ENCODE results near the gene CTPS2. TPM values are rescaled to one million over a fixed set of nuclear protein-coding genes. Genes with fewer than 3 reads are reported as not detected.
A peak's percentile ranks its signal among the peaks of the same experiment; 100 is the strongest.
"Not testable (repeated sequence)": the region's sequence is repeated elsewhere in the genome, so short reads cannot be mapped to it uniquely, and the experiment has no call there.

The CTPS2 gene
- total RNA-seq, 2 donors from 2014 or later, result 5.1 to 6.2 TPM

- intact Hi-C loops (cut with DNase I), result no loop called here
- DNase-seq (no peak), ATAC-seq (no peak)
Measured at GRCh38 chrX:16619024-16619423, 93.4 kb downstream of the CTPS2 start.

GRCh38 chrX:16618422-16618821 lies 94.0 kb downstream of the CTPS2 start:
- no peak for ATAC-seq
- DNase-seq, result no peak
- intact Hi-C loops (cut with DNase I), result no loop called here

- no peak for DNase-seq
- ATAC-seq, result no peak
- intact Hi-C loops (cut with DNase I), result no loop called here
Measured at GRCh38 chrX:16617382-16617781, 95.1 kb downstream of the CTPS2 start.

- intact Hi-C loops (cut with DNase I), result no loop called here
- DNase-seq (no peak), ATAC-seq (no peak)
Measured at GRCh38 chrX:16612257-16612897, 100.1 kb downstream of the CTPS2 start.

- ATAC-seq; intact Hi-C loops (cut with DNase I); DNase-seq: not testable (repeated sequence)
Measured at GRCh38 chrX:16610654-16611053, 101.8 kb downstream of the CTPS2 start.

GRCh38 chrX:16610121-16610621 lies 102.3 kb downstream of the CTPS2 start:
- DNase-seq (no peak), ATAC-seq (no peak)

GRCh38 chrX:16606142-16606720 lies 106.2 kb downstream of the CTPS2 start:
- ATAC-seq (peak; percentile 31 to 69), DNase-seq (no peak)
- intact Hi-C loops (cut with DNase I), result no loop called here

More at GRCh38 chrX:16610121-16610621, 102.3 kb downstream of the CTPS2 start:
- intact Hi-C loops (cut with DNase I), result no loop called here

GRCh38 chrX:16604337-16604736 lies 108.1 kb downstream of the CTPS2 start:
- DNase-seq (no peak), ATAC-seq (no peak)
- intact Hi-C loops (cut with DNase I), result no loop called here

GRCh38 chrX:16603822-16604221 lies 108.6 kb downstream of the CTPS2 start:
- intact Hi-C loops (cut with DNase I), result no loop called here
- ATAC-seq (no peak), DNase-seq (no peak)

GRCh38 chrX:16603235-16603634 lies 109.2 kb downstream of the CTPS2 start:
- DNase-seq; ATAC-seq; intact Hi-C loops (cut with DNase I): not testable (repeated sequence)

- no peak for DNase-seq
- intact Hi-C loops (cut with DNase I), result no loop called here
- ATAC-seq, result no peak
Measured at GRCh38 chrX:16601885-16602284, 110.6 kb downstream of the CTPS2 start.

GRCh38 chrX:16594490-16594889 lies 118.0 kb downstream of the CTPS2 start:
- DNase-seq, result no peak
- ATAC-seq, result no peak
- intact Hi-C loops (cut with DNase I), result no loop called here

- ATAC-seq (no peak), DNase-seq (no peak)
- intact Hi-C loops (cut with DNase I), result no loop called here
Measured at GRCh38 chrX:16593801-16594200, 118.7 kb downstream of the CTPS2 start.

- ATAC-seq, result no peak
- DNase-seq, result no peak
- intact Hi-C loops (cut with DNase I), result no loop called here
Measured at GRCh38 chrX:16592194-16592770, 120.2 kb downstream of the CTPS2 start.

GRCh38 chrX:16589826-16590225 lies 122.6 kb downstream of the CTPS2 start:
- DNase-seq (no peak), ATAC-seq (no peak)
- intact Hi-C loops (cut with DNase I), result no loop called here

- intact Hi-C loops (cut with DNase I), result no loop called here
Measured at GRCh38 chrX:16589211-16589610, 123.3 kb downstream of the CTPS2 start.

GRCh38 chrX:16588266-16588665 lies 124.2 kb downstream of the CTPS2 start:
- intact Hi-C loops (cut with DNase I), result no loop called here
- no peak for ATAC-seq
- DNase-seq, result no peak

More at GRCh38 chrX:16589211-16589610, 123.3 kb downstream of the CTPS2 start:
- ATAC-seq (peak in 1 of 2 donors; percentile 47), DNase-seq (no peak)

GRCh38 chrX:16587836-16588235 lies 124.6 kb downstream of the CTPS2 start:
- DNase-seq (no peak), ATAC-seq (no peak)
- intact Hi-C loops (cut with DNase I), result no loop called here

GRCh38 chrX:16586377-16587112 lies 125.9 kb downstream of the CTPS2 start:
- ATAC-seq, result no peak
- intact Hi-C loops (cut with DNase I), result no loop called here
- no peak for DNase-seq

Measured in left cardiac atrium (tissue), 4 donors.